ENCODE results near the gene KCND3. TPM values are rescaled to one million over a fixed set of nuclear protein-coding genes. Genes with fewer than 3 reads are reported as not detected.

Gene KCND3
- total and polyA plus RNA-seq, 4 donors: 1.0 to 27.1 (median 6.1) TPM

DNA sequence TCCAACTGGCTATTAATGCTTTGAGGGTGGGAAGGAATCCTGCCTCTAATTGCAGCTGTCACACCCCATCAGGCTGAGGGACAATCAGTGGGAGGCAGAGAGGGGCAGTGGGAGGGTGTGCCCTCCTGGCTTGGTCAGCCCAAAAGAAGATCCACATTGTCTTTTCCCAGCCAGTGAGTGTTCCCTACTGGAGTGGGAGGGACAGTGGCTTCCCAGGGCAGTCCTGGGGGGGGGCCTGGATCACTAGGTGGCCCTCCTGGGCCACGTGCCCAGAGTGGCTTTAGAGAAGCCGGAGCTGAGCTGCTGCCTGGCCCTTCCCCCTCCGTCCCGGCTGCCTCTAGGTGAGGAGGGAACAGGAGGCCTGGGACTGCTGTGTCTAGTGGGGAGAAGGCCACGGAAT, 264.3 kb downstream of the KCND3 start:
- no peak overlapping the region for H3K27ac ChIP-seq (ENCODE audit: low read depth in 1 of 2, low read length in 2 of 2)
- DNase-seq (ENCODE audit: low spot score): no peak
- no peaks in the 10 kb centered on the region for H3K36me3 ChIP-seq (ENCODE audit: control insufficient read depth in 4 of 4, insufficient read depth in 3 of 4, low read depth in 1 of 4, low read length in 3 of 4)
- H3K4me3 ChIP-seq (ENCODE audit: low read depth in 1 of 3, low read length in 3 of 3): no peak overlapping the region
- H3K4me1 ChIP-seq (ENCODE audit: control insufficient read depth in 4 of 4, insufficient read depth in 4 of 4, low read length in 3 of 4): no peaks in the 10 kb centered on the region
- 50% methylated on average over 5 of the region's 5 CpGs for WGBS
- no peaks in the 10 kb centered on the region for H3K9me3 ChIP-seq (ENCODE audit: control insufficient read depth in 4 of 4, low read length in 3 of 4)
- no peak overlapping the region for H3K9ac ChIP-seq (ENCODE audit: low read depth in 1 of 2, low read length in 2 of 2)
- TF ChIP-seq JUND (IDR thresholded peaks at IDR 0.05) (no peak), GABPA (IDR thresholded peaks at IDR 0.05 in 1 of 2, conservative IDR thresholded peaks at IDR 0.05 in 1 of 2) (no peak), FOXA2 (IDR thresholded peaks at IDR 0.05) (no peak), EGR1 (IDR thresholded peaks at IDR 0.05; ENCODE audit: low read depth in 2 of 2) (no peak), RXRA (IDR thresholded peaks at IDR 0.05) (no peak), FOXA1 (IDR thresholded peaks at IDR 0.05) (no peak), RAD21 (IDR thresholded peaks at IDR 0.05) (no peak), HNF4A (conservative IDR thresholded peaks at IDR 0.05) (no peak), NR2F2 (IDR thresholded peaks at IDR 0.05) (no peak), HNF4G (IDR thresholded peaks at IDR 0.05) (no peak)
- TF ChIP-seq, protein P1, sequence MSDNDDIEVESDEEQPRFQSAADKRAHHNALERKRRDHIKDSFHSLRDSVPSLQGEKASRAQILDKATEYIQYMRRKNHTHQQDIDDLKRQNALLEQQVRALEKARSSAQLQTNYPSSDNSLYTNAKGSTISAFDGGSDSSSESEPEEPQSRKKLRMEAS (IDR thresholded peaks at IDR 0.05): no peak
- TF ChIP-seq, protein P2, sequence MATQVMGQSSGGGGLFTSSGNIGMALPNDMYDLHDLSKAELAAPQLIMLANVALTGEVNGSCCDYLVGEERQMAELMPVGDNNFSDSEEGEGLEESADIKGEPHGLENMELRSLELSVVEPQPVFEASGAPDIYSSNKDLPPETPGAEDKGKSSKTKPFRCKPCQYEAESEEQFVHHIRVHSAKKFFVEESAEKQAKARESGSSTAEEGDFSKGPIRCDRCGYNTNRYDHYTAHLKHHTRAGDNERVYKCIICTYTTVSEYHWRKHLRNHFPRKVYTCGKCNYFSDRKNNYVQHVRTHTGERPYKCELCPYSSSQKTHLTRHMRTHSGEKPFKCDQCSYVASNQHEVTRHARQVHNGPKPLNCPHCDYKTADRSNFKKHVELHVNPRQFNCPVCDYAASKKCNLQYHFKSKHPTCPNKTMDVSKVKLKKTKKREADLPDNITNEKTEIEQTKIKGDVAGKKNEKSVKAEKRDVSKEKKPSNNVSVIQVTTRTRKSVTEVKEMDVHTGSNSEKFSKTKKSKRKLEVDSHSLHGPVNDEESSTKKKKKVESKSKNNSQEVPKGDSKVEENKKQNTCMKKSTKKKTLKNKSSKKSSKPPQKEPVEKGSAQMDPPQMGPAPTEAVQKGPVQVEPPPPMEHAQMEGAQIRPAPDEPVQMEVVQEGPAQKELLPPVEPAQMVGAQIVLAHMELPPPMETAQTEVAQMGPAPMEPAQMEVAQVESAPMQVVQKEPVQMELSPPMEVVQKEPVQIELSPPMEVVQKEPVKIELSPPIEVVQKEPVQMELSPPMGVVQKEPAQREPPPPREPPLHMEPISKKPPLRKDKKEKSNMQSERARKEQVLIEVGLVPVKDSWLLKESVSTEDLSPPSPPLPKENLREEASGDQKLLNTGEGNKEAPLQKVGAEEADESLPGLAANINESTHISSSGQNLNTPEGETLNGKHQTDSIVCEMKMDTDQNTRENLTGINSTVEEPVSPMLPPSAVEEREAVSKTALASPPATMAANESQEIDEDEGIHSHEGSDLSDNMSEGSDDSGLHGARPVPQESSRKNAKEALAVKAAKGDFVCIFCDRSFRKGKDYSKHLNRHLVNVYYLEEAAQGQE (IDR thresholded peaks at IDR 0.05): no peak
- TF ChIP-seq, protein P3, sequence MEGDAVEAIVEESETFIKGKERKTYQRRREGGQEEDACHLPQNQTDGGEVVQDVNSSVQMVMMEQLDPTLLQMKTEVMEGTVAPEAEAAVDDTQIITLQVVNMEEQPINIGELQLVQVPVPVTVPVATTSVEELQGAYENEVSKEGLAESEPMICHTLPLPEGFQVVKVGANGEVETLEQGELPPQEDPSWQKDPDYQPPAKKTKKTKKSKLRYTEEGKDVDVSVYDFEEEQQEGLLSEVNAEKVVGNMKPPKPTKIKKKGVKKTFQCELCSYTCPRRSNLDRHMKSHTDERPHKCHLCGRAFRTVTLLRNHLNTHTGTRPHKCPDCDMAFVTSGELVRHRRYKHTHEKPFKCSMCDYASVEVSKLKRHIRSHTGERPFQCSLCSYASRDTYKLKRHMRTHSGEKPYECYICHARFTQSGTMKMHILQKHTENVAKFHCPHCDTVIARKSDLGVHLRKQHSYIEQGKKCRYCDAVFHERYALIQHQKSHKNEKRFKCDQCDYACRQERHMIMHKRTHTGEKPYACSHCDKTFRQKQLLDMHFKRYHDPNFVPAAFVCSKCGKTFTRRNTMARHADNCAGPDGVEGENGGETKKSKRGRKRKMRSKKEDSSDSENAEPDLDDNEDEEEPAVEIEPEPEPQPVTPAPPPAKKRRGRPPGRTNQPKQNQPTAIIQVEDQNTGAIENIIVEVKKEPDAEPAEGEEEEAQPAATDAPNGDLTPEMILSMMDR (IDR thresholded peaks at IDR 0.05; ENCODE audit: low read depth, low read length, missing input control): no peak
- TF ChIP-seq, protein P4, sequence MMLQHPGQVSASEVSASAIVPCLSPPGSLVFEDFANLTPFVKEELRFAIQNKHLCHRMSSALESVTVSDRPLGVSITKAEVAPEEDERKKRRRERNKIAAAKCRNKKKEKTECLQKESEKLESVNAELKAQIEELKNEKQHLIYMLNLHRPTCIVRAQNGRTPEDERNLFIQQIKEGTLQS (IDR thresholded peaks at IDR 0.05): no peak
- TF ChIP-seq, protein P5, sequence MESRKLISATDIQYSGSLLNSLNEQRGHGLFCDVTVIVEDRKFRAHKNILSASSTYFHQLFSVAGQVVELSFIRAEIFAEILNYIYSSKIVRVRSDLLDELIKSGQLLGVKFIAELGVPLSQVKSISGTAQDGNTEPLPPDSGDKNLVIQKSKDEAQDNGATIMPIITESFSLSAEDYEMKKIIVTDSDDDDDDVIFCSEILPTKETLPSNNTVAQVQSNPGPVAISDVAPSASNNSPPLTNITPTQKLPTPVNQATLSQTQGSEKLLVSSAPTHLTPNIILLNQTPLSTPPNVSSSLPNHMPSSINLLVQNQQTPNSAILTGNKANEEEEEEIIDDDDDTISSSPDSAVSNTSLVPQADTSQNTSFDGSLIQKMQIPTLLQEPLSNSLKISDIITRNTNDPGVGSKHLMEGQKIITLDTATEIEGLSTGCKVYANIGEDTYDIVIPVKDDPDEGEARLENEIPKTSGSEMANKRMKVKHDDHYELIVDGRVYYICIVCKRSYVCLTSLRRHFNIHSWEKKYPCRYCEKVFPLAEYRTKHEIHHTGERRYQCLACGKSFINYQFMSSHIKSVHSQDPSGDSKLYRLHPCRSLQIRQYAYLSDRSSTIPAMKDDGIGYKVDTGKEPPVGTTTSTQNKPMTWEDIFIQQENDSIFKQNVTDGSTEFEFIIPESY (IDR thresholded peaks at IDR 0.05): no peak
- H3K27me3 ChIP-seq (ENCODE audit: control insufficient read depth in 4 of 4, insufficient read depth in 4 of 4, low read length in 3 of 4): no peaks in the 10 kb centered on the region

DNA sequence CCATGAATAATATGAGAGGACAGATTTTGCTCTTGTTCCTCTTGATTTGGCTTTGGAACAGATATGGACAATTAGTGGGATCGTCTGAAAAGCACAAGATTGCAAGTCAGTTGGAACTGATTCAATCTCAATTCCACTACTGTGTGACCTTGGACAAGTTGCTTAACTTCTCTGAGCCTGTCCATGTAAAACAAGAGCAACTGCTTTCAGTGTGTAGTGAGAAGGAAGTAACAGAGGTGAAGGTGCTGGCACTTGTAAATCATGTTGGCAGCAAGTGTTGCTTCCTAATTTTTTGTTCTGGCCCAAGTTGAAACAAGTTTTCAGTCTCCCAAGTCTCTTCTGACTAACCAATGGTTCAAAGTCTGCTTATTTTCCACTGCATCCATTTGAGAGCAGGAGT, 265.6 kb downstream of the KCND3 start:
- H3K27ac ChIP-seq (ENCODE audit: low read depth in 1 of 2, low read length in 2 of 2): no peak overlapping the region
- TF ChIP-seq NR2F2 (IDR thresholded peaks at IDR 0.05) (no peak), YY1 (IDR thresholded peaks at IDR 0.05) (no peak), HNF4A (conservative IDR thresholded peaks at IDR 0.05) (no peak), JUND (IDR thresholded peaks at IDR 0.05) (no peak), EGR1 (IDR thresholded peaks at IDR 0.05; ENCODE audit: low read depth in 2 of 2) (no peak)
- TF ChIP-seq, protein P1 (IDR thresholded peaks at IDR 0.05): no peak
- TF ChIP-seq, protein P3 (IDR thresholded peaks at IDR 0.05; ENCODE audit: low read depth, low read length, missing input control): no peak
- TF ChIP-seq, protein P4 (IDR thresholded peaks at IDR 0.05): no peak
- 51% methylated on average over 1 of the region's 1 CpG for WGBS

More for the DNA sequence above, 265.6 kb downstream of the KCND3 start:
- DNase-seq (ENCODE audit: low spot score): no peak
- Histone ChIP-seq H3K36me3 (ENCODE audit: control insufficient read depth in 4 of 4, insufficient read depth in 3 of 4, low read depth in 1 of 4, low read length in 3 of 4) (no peaks in the 10 kb centered on the region), H3K27me3 (ENCODE audit: control insufficient read depth in 4 of 4, insufficient read depth in 4 of 4, low read length in 3 of 4) (no peaks in the 10 kb centered on the region), H3K4me3 (ENCODE audit: low read depth in 1 of 3, low read length in 3 of 3) (no peak overlapping the region), H3K9ac (ENCODE audit: low read depth in 1 of 2, low read length in 2 of 2) (no peak overlapping the region), H3K9me3 (ENCODE audit: control insufficient read depth in 4 of 4, low read length in 3 of 4) (no peaks in the 10 kb centered on the region), H3K4me1 (ENCODE audit: control insufficient read depth in 4 of 4, insufficient read depth in 4 of 4, low read length in 3 of 4) (no peaks in the 10 kb centered on the region)
